Ovary (tissue), 3 donors: ENCODE measurements around the gene ARHGEF5.

ENCODE experiments used
- POLR2A ChIP-seq: fragments of 450-650 bp; IDR thresholded peaks from one replicate; pipeline ENCODE4 v1.6.1; 2017; ENCODE audit warnings: antibody characterized with exemption, mild to moderate bottlenecking, moderate library complexity
- TF ChIP-seq, protein P1 (sequence below), 3 donors: fragments of 450-650 bp in 2 of 3; fragments of 200-600 bp in 1 of 3; IDR thresholded peaks; one replicate each; pipeline versions ENCODE4 v1.5.1 to v1.8.0; 2016 to 2022; ENCODE audit warnings: antibody characterized with exemption in 3 of 3, mild to moderate bottlenecking in 1 of 3
- donor health status: DM: no; HTN: no; CAD: no.

DNA sequence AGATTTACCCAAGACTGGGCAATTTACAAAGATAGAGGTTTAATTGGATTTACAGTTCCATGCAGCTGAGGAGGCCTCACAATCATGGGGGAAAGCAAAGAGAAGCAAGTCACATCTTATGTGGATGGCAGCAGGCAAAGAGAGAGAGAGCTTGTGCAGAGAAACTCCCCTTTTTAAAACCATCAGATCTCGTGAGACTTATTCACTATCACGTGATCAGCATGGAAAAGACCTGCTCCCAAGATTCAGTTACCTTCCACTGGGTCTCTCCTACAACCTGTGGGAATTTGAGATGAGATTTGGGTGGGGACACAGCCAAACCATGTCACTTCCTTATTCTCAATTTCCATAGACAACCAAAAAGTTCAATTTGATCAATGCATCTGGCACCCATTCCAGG lies 73.2 kb downstream of the ARHGEF5 start:
- TF ChIP-seq, protein P1, sequence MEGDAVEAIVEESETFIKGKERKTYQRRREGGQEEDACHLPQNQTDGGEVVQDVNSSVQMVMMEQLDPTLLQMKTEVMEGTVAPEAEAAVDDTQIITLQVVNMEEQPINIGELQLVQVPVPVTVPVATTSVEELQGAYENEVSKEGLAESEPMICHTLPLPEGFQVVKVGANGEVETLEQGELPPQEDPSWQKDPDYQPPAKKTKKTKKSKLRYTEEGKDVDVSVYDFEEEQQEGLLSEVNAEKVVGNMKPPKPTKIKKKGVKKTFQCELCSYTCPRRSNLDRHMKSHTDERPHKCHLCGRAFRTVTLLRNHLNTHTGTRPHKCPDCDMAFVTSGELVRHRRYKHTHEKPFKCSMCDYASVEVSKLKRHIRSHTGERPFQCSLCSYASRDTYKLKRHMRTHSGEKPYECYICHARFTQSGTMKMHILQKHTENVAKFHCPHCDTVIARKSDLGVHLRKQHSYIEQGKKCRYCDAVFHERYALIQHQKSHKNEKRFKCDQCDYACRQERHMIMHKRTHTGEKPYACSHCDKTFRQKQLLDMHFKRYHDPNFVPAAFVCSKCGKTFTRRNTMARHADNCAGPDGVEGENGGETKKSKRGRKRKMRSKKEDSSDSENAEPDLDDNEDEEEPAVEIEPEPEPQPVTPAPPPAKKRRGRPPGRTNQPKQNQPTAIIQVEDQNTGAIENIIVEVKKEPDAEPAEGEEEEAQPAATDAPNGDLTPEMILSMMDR (IDR thresholded peaks at IDR 0.05) = no peak
- TF ChIP-seq POLR2A = no peak
